ENCODE data around the gene KRTAP5-2.

The KRTAP5-2 gene

DNA sequence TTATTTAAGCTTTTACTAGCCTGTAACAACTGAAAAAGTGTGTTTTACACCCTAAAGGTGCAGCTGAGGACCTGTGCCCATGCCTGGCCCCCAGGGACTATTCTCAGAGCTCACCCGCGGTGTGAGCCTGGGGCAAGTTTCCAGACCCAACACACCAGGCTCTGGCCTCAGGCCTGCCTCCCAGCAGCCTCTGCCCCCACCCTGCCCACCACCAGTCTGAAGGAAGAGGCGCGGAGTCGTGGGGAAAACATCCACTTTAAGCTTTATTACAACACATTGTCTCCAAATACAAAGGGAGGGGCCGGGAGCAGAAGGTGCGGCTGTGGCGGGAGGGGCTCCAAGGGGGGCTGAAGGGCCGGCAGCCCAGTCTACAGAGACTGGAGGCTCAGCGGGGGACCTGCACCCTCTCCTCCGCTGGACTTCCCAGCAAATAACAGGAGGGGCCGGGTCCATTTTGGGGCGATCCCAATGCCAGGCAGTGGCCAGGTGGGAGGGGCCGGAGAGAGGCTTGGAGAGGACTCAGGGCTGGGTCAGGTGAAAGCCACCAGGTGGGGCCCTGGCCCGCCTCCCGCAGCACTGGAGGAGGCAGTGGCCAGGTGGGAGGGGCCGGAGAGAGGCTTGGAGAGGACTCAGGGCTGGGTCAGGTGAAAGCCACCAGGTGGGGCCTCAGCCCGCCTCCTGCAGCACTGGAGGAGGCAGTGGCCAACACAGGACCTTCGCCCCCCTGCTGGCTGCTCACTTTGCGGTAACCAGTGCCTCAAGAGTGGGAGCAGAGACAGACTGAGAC lies 44.1 kb downstream of the KRTAP5-2 start:
- DNase-seq: no peak

- DNase-seq: no peak
Measured at GRCh38 chr11:1549338-1550330, 48.5 kb downstream of the KRTAP5-2 start.

- DNase-seq: no peak
Measured at GRCh38 chr11:1548221-1549070, 49.6 kb downstream of the KRTAP5-2 start.

GRCh38 chr11:1547467-1548098 lies 50.5 kb downstream of the KRTAP5-2 start:
- no peak for DNase-seq

All from stimulated activated naive CD4-positive, alpha-beta T cell treated with Interleukin-2 at 50 U/mL for 16 hours (primary cell).